ENCODE data around the gene ATP5MK. TPM values are rescaled to one million over a fixed set of nuclear protein-coding genes. Genes with fewer than 3 reads are reported as not detected.

ATP5MK gene, protein sequence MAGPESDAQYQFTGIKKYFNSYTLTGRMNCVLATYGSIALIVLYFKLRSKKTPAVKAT
- 486 to 546 TPM (median 505 TPM) in 5 replicates for total RNA-seq (2022; extraction: Qiagen RNA extraction)

GRCh38 chr10:103396067-103396788 is at the start of gene ATP5MK, which contains the start of gene PDCD11:
TSS of gene ATP5MK (minus strand) at chr10:103396475. CDS start at chr10:103392457, 4,018 bp downstream.
TSS of gene PDCD11 (plus strand) at chr10:103396626. CDS start at chr10:103398427, 1,801 bp downstream.

GRCh38 chr10:103367782-103368518 is 28.3 kb downstream of the ATP5MK start, which contains the start of gene TAF5:
TSS of gene TAF5 (plus strand) at chr10:103367976. CDS start at chr10:103367990, 14 bp downstream.

GRCh38 chr10:103350517-103351260 is 45.6 kb downstream of the ATP5MK start, which contains the start of gene PCGF6:
TSS of gene PCGF6 (minus strand) at chr10:103351140. CDS start at chr10:103351066, 74 bp downstream.

Other genes with a start within 250 kb of the ATP5MK start
- gene NT5C2, start 203.2 kb downstream of the ATP5MK start, total RNA-seq (2022; extraction: Qiagen RNA extraction), result 65.9 to 87.0 TPM (median 71.2 TPM) in 5 replicates
- gene RPEL1, start 150.6 kb downstream of the ATP5MK start, total RNA-seq (2022; extraction: Qiagen RNA extraction), result 0.06 TPM in 1 of 5 replicates, not detected in the others
- 19.1 to 24.4 TPM (median 19.5 TPM) in 5 replicates for gene INA, start 119.3 kb downstream of the ATP5MK start, total RNA-seq (2022; extraction: Qiagen RNA extraction)
- 10.1 to 12.0 TPM (median 10.7 TPM) in 5 replicates for gene PCGF6, start 45.3 kb downstream of the ATP5MK start, total RNA-seq (2022; extraction: Qiagen RNA extraction)
- gene TAF5, start 28.5 kb downstream of the ATP5MK start, total RNA-seq (2022; extraction: Qiagen RNA extraction), result 2.2 to 3.1 TPM (median 2.9 TPM) in 5 replicates
- 37.3 to 43.9 TPM (median 38.5 TPM) in 5 replicates for gene PDCD11, start 151 bp upstream of the ATP5MK start, total RNA-seq (2022; extraction: Qiagen RNA extraction)
- gene CALHM2, start 55.9 kb upstream of the ATP5MK start, total RNA-seq (2022; extraction: Qiagen RNA extraction), result 4.2 to 5.2 TPM (median 5.1 TPM) in 5 replicates
- not detected in 5 replicates for gene CALHM1, start 62.4 kb upstream of the ATP5MK start, total RNA-seq (2022; extraction: Qiagen RNA extraction)
- gene CALHM3, start 82.8 kb upstream of the ATP5MK start, total RNA-seq (2022; extraction: Qiagen RNA extraction), result 0.22 to 0.50 TPM (median 0.41 TPM) in 5 replicates
- gene NEURL1, start 97.2 kb upstream of the ATP5MK start, total RNA-seq (2022; extraction: Qiagen RNA extraction), result 0.40 to 0.97 TPM (median 0.70 TPM) in 5 replicates